ENCODE measurements around the gene RNF150.

RNF150 gene

DNA sequence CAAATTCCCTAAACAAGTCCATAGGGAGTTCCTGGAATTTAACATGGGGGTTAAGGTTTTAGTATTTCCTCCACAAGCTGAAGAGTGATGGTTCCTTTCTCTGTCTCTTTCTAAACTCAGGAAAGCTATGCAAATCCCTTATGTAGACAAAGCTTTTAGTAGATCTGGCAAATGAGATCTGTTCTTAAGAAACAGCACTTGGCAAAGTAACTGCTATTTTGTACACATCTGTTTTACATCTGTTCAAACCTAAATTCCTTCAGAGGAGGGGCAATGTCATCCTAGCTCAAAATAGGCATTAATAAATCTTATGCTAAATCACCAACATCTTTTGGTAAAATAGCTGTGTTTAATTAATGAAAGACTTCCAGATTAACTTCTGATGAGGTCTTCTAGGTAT lies 239.3 kb downstream of the RNF150 start:
- in situ Hi-C loops (cut with HindIII; ENCODE audit: low sequenced_read_pairs) = no loop called here
- DNase-seq (ENCODE audit: low read depth) = peak; percentile 24
- H3K4me3 ChIP-seq (ENCODE audit: low read depth, low read length) = no peak overlapping the region
- TF ChIP-seq, protein P1, sequence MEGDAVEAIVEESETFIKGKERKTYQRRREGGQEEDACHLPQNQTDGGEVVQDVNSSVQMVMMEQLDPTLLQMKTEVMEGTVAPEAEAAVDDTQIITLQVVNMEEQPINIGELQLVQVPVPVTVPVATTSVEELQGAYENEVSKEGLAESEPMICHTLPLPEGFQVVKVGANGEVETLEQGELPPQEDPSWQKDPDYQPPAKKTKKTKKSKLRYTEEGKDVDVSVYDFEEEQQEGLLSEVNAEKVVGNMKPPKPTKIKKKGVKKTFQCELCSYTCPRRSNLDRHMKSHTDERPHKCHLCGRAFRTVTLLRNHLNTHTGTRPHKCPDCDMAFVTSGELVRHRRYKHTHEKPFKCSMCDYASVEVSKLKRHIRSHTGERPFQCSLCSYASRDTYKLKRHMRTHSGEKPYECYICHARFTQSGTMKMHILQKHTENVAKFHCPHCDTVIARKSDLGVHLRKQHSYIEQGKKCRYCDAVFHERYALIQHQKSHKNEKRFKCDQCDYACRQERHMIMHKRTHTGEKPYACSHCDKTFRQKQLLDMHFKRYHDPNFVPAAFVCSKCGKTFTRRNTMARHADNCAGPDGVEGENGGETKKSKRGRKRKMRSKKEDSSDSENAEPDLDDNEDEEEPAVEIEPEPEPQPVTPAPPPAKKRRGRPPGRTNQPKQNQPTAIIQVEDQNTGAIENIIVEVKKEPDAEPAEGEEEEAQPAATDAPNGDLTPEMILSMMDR (IDR thresholded peaks at IDR 0.05; ENCODE audit: low read depth, low read length, missing control alignments) = no peak

GRCh38 chr4:140888054-140888453 lies 245.2 kb downstream of the RNF150 start:
- no peak overlapping the region for H3K4me3 ChIP-seq (ENCODE audit: low read depth, low read length)
- in situ Hi-C loops (cut with HindIII; ENCODE audit: low sequenced_read_pairs) = no loop called here
- TF ChIP-seq, protein P1 (IDR thresholded peaks at IDR 0.05; ENCODE audit: low read depth, low read length, missing control alignments) = no peak
- DNase-seq (ENCODE audit: low read depth) = no peak

DNA sequence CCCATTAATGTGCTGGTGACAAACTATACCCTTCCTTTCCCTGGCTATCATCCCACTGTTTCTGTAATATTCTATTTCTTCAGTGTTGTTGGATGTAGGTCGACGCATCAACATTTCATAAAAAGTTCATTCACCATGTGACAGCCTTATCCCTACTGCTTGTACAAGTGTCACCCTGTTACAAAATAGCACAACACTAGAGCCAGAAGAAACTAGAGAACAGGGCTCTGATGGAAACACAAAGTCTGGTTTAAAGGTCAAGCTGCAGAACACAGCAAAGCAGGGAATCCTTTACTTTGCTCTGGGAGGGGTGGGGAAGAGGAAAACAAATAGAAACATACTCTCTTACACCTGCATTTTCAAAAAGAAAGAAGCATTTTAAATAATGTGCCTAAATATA lies 245.8 kb downstream of the RNF150 start:
- in situ Hi-C loops (cut with HindIII; ENCODE audit: low sequenced_read_pairs) = no loop called here
- TF ChIP-seq, protein P1 (IDR thresholded peaks at IDR 0.05; ENCODE audit: low read depth, low read length, missing control alignments) = no peak

DNA sequence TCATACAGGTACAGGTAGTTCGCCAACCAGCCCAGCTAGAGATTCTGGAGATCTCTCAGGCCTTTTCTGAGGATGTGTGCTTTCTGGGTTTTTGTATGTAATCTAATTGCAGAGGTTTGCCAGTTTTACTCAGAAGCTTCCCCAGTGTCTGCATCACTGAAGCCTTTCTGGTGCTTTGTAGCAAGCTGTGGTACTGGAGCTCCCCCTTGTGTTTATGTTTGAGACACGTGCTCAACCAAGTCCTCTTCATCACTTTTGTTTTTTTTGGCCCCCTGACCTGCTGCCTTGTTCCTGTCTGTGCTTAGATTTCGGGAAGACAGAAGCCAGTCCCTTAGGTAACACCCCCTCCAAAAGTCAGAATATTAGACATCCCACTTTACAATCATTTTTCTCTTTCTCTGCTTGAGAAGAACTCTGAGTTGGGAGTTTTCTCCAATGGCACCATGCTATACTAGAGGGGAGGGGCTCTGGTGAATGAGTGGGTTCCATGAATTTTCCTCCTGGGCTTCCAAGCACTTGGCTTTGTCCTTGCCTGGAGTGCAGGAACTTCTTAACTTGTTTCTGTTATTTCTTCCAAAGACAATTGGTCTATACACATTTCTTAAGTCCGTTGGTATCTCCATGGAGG lies 248.7 kb downstream of the RNF150 start:
- H3K4me3 ChIP-seq (ENCODE audit: low read depth, low read length) = no peak overlapping the region
- TF ChIP-seq, protein P1 (IDR thresholded peaks at IDR 0.05; ENCODE audit: low read depth, low read length, missing control alignments) = peak; percentile 75
- DNase-seq (ENCODE audit: low read depth) = peak; percentile 68
- in situ Hi-C loops (cut with HindIII; ENCODE audit: low sequenced_read_pairs) = no loop called here

More for the DNA sequence above, 245.8 kb downstream of the RNF150 start:
- no peak overlapping the region for H3K4me3 ChIP-seq (ENCODE audit: low read depth, low read length)
- no peak for DNase-seq (ENCODE audit: low read depth)

DNA sequence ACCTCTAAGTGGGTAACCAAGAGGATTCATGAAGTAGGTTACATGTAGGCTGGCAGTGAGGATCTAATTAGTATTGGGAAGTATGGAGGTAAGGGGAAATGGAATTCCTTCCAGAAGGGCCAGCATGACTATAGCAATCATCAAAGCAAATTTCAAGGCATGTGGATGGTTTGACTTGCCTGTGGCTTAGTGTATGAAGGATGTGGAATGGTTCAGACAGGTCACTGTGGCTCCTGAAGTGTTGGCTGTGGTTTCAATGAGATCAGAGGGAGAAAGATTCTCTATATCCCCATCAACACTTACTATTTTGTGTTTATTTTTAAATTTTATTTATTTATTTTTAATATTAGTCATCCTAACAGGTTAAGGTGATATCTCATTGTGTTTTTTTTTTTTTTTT lies 255.5 kb downstream of the RNF150 start:
- TF ChIP-seq, protein P1 (IDR thresholded peaks at IDR 0.05; ENCODE audit: low read depth, low read length, missing control alignments) = no peak
- DNase-seq (ENCODE audit: low read depth) = no peak
- no peak overlapping the region for H3K4me3 ChIP-seq (ENCODE audit: low read depth, low read length)
- in situ Hi-C loops (cut with HindIII; ENCODE audit: low sequenced_read_pairs) = no loop called here

- peak; percentile 47 for DNase-seq (ENCODE audit: low read depth)
- TF ChIP-seq, protein P1 (IDR thresholded peaks at IDR 0.05; ENCODE audit: low read depth, low read length, missing control alignments) = no peak
- H3K4me3 ChIP-seq (ENCODE audit: low read depth, low read length) = no peak overlapping the region
- in situ Hi-C loops (cut with HindIII; ENCODE audit: low sequenced_read_pairs) = no loop called here
These were observed 256.5 kb downstream of the RNF150 start for GRCh38 chr4:140876615-140877364.

Measured in astrocyte of the cerebellum (primary cell).